Kidney capillary endothelial cell (primary cell): ENCODE measurements around the gene SP1.
"Not testable (repeated sequence)": the region's sequence is repeated elsewhere in the genome, so short reads cannot be mapped to it uniquely, and the experiment has no call there.

ENCODE experiments used
- DNase-seq: peaks from one replicate; pipeline ENCODE4 v3.0.0-alpha.2; 2018; ENCODE audit warnings: low spot score

The SP1 gene

DNA sequence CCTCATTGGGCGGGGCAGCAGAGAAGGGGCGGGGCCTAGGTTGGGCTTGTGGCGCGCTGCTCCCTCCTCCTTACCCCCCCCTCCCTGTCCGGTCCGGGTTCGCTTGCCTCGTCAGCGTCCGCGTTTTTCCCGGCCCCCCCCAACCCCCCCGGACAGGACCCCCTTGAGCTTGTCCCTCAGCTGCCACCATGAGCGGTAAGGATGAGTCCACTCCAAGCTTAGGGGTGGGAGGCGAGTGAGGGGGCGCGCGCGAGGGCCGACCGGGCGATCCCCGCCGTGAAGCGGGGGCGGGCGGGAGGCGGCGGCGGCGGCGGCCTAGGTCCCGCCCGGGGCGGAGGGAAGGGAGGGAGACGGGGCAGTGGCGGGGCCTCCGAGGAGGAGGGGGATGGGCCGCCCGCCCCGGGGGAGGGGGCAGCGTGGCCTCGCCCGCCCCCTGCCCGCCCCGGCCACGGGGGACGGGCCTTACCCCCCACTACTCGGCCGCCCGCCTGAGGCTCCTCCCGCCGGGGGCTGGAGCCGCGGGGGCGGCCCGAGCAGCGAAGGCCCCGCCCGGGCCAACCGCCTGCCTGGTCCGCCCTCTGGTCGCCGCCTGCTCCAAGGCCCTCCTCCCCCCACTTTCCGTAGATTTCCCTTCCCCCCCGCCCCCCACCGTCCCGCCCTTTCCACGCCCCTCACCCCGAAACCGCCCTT is at the start of gene SP1:
Gene SP1 (plus strand): TSS at position 73 of the 690 bp plus-strand sequence. CDS start 116 bp downstream, at position 189.
- peak; percentile 91 for DNase-seq

DNA sequence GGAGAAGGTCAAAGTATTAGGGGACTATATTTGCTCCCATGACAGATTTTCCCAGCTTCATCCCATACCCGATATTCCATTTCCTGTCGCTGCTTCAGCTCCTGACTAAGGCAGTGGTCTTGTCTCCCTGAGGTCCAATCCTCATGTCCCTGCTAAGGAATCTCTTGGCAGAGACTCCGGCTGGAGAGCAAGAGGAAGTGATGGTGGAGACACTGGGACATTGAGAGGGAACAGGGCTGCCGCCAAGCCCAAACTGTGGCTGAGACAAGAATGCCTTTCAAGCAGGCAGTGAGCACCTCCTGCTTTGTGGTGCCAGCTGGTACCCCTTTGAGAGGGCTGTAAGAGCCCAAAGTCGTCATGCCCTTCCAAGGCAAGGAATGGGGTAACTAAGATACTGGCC is 49.3 kb upstream of the SP1 start:
- DNase-seq, result no peak

DNA sequence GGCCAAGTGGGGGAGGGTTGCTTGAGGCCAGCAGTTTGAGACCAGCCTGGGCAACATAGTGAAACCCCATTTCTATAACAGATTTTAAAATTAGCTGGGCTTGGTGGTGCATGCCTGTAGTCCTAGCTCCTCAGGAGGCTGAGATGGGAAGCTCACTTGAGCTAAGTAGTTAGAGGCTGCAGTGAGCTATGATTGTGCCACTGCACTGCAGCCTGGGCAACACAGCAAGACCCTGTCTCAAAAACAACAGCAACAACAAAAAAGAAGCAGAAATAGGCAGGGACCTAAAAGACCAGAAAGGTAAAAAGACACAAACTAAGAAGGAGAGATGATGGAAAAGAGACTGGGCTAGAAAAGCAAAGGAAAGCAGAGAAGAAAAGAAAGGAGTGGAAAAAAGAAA is 47.6 kb upstream of the SP1 start:
- DNase-seq, result not testable (repeated sequence)

DNA sequence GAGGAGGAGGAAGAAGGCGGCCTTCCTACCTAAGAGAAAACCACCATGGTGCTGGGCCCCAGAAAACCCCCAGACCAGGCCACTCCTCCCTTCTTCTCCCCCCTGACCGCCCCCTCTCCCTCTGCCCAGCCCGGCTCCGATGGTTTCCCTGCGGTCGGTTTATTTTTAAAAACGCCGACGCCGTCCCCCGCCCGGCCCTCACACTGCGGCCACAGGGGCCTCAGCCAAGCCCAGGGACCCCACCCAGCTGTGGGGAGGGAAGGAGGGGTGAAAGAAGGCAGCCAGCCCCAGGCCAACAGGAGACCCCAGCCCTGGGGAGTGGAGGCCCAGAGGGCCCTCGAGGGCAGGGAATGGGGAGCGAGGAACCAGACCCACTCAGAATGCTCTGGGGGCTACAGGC is 47.2 kb upstream of the SP1 start:
- no peak for DNase-seq

DNA sequence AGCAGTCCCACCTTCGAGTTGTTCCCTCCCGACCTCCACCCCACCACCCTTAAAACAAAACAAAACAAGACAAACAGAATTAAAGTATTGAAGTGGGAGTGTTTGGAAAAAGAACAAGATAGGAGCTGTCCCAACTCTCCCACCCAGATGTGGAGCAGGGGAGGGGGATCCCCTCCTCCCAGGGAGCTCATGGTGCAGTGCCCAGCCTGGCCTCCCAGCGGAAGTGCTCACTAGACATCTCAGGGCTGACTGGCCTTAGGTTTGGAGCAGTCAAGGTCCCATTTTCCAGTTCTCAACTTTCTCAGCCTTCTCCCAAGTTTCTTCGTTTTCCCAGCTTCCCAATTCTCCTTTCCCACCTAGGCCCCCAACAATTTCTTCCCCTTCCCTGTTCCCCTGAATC is 46.7 kb upstream of the SP1 start:
- no peak for DNase-seq

DNA sequence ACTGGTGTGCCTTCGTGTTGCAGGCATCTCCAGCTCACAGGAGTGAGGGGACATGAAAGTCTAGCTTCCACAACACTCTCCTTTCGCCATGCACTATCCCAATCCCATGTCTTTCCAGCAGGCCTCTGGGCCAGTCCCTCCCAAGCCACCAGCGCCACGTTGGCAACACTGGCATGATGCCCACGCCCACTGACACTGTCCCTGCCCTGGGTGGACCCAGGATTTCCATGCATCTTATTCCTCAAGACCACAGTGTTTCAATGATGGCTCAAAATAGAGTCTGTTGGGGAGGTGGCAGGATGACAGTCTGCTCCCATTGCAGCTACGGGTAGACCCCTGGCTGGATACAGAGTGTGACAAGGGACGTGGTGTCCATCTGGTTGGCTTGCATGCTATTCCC is 46.1 kb upstream of the SP1 start:
- no peak for DNase-seq

DNA sequence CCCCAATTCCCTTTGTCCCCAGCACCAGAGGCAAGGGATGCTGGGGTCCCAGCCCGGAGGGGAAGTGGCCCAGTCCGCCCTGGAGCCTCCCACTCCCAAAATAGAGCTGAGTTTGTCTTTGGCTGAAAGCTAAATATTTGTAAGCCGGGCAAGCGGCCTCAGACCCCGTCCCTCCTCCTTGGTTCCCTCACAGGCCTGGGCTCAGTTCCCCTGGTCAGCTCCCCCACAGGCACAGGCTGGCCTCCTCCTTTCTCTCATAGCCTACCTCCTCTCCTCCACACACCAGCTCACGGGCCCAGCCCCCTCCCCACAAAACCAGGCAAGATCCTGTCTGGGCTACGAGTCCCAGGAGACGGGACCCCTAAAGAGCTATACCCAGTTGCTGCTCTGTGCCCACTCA is 45.2 kb upstream of the SP1 start:
- DNase-seq, result no peak

DNA sequence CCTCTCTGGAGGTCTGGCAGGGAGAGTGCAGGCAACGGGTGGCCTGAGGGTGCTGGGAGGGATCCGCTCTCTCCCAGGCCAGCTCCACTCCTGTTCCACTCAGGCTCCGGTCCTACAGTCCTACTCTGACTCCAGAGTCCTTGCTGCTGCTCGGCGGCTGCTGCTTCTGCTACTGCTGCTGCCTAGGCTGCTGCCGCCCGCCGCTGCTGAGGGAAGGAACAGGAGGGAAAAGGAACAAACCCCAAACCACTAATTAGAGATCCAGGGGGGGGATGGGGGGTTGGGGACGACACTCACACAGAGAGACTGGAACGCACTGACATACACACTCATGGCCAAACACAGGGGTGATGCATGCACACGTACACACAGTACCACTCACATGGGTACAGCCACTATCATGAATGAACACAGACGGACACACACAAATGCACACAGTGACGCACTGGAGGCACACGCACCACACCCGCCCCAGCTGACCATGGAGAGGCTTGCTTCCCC is 43.7 kb upstream of the SP1 start, which contains the start of gene SP7:
Gene SP7 (minus strand): TSS at position 174 of the 501 bp plus-strand sequence. CDS start 708 bp downstream, outside the sequence.
- DNase-seq, result no peak

DNA sequence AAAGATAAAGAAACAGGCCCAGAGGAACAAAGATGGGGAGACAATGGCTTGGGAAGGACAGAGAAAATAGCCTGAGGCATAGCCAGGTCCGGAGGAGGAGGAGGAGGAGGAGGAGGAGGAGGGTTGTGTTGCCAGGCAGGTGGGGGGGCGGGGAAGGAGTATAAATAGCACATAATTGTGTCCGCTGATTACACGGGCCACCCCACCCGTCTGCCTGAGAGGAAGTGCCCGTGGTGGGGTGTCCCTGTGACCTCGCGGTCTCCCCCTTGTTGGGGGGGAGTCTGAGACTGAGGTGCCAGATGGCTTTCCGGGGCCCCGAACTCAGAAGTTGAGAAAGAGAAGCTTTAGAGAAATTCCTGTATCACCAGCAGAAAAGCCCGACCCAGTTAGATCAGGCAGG is 42.0 kb upstream of the SP1 start:
- DNase-seq, result no peak

DNA sequence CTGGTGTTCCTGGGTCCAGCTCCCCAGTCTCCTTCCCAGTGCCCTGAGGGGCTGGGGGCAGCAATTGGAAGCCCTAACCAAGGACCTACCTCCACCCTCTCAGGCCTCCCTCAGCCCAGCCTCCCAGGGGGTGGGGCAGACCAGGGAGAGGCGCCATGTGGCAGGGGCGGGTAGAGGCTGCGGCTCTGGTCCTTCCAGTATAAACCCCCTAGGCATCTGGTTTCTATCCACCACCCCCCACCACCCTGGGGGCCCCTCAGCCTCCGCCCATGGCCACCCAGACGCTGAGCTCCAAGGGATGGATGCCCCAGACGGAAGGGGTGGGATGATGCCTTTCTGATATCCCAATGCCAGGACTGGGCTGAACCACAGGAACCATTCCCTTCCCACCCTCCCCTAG is 41.1 kb upstream of the SP1 start:
- DNase-seq, result no peak

DNA sequence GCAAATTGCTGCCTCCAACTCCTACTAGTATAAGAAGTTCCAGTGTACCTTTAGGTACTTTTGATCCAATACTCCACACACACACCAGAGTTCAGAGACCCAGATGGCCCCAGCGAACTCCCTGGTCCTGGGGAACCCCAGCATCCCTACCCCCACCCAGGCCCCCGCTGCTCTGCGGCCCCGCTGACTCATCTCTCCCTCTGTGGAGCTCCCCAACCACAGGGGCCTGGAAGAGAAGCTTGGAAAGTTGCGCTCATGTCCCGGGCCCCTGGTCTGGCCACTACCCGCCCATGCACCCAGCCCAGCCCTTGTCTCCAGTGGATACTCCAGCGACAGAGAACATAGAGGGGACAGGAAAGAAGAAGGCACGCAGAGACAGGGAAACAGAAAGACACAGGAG is 39.6 kb upstream of the SP1 start:
- no peak for DNase-seq

DNA sequence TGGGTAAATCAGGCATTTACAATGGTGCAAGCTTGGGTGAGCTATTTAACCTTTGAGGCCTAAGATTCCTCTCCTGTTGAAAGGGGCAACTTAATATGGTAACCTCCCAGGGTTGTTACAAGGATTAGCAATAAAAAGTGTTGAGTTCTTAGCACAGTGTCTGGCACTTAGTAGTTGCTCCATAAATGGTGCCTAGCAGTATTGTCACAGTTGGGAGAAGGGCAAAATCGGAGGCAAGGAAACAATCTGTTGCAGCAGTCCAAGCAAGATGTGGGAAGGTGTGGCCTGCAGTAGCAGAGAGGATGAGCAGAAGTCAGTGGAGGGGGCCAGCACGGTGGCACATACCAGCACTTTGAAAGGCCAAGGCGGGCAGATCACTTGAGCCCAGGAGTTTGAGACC is 36.5 kb upstream of the SP1 start:
- DNase-seq, result no peak

DNA sequence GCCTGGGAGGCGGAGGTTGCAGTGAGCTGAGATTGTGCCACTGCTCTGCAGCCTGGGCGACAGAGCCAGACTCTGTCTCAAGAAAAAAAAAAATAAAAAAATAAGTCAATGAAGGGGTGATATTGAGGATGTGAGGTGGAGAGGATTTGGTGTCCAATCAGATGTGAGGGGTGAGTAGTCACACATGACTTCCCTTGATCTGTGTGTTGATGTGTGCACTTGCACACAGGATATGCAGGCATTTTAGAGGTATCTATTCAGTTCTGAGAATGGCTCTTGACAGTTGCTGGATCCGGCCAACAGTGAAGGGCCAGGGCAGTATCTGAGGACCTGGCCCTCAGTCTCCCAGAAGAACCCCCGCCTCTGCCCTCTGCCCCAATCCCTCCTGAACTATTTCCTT is 36.0 kb upstream of the SP1 start:
- DNase-seq, result no peak

DNA sequence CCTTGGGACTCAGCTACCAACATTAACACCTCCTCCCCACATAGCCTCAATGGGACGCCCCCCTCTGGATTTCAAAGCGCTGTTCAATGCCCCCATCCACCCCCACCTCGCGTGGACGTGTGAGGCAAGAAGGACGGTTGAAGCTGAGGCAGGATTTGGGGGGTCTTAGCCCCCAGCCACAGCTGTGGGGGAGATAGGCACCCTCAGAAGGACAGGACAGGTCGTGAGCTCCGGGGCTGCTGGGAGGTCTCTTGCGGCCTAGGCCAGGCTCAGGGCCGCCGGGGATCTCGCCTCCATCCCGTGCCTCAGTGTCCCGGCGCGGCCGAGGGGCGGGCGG is 35.5 kb upstream of the SP1 start:
- DNase-seq, result no peak

DNA sequence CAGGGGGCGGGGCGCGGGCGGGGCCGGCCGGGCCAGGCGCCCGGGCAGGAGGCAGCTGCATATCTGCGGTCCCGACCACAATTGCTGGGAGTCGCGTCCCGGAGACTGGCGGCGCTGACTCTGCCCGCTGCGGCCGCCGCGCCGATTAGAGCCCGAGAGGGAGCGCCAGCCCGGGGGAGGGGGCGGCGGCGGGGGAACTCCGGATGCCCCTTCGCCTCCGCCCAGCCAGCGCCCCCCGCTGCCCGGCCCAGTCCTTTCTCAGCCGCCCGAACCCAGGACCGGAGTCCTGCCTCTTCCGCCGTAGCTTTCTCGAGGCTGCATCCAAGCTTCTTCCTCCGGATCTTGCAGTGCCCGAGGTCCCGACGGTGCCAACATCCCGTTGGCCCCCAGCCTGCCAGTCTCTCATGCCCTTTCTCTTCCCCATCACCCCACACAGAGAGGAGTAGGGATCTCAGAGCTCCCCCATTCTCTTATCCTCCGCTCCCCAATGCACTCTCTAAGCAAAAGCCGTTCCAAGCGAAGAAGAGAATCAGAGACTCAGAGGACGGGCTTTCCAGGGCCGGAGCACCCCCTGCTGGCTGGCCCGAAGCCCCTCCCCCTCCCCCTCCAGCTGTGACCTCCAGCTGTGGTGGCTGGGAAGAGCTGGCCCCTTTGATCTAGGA is 35.0 kb upstream of the SP1 start:
- peak; percentile 70 for DNase-seq

DNA sequence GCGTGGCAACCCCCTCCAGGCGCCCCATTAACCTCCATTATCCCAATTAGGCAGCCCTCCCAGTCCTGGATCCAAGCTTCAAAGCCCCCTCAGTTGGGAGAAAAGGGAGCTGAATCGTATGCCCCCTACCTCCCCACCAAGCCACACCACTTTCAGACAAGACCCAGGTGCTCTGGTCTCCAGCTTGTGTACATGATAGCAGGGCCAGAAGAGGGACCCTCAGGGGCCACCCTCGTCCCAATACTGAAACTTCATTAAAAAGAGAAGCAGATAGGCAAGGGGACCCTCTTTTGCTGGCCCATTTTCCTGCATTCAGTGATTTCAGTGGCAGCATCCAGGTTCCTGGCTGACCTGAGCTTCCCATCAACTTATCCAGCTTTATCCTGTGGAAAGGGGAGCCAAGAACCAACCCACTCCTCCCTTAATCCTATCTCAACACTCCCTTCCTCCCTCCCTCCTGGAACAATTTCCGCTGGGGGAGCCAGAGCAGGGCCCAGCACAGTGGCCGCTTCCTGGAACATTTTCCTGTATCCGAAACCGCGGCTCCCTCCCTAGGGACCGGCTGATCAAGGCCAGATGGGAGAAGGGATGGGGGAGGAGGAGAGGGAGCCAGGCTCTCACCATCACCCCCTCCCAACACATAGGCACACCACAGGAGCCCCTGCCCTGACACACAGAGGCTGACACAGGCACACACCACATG is 34.3 kb upstream of the SP1 start:
- DNase-seq, result no peak

DNA sequence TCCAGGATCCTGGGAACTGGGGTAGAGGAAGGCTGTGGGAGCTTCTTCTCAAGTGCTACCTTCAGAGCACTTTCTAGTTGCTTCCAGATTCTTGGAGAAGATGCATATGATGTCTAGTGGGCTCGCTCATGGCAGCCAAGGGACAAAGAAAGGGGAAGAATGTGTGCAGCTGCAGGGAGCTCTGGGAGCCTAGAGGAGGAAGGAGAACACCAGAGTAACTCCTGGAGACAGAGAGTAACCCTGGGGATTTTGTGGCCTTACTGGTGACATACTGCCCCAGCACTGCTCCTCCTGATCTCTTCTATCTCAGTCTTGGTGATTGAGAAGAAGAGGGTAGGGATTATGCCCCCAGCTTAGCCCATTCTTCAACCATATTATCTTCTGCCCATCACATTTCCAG is 33.5 kb upstream of the SP1 start:
- DNase-seq, result no peak

DNA sequence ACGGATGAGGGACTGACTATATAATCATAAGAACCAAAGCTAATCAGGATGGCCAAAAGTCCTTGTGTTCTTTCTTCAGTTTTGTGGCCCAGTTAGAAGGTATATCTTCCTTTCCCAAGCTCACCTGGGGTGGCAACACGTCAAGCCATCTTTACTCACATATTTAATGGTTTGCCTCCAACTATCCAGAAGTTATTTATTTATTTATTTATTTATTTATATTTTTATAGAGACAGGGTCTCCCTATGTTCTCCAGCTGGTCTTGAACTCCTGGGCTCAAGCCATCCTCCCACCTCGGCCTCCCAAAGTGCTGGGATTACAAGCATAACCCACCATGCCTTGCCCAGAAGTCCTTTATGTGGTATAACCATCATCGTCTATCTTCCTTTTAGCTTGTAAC is 32.1 kb upstream of the SP1 start:
- DNase-seq, result no peak

DNA sequence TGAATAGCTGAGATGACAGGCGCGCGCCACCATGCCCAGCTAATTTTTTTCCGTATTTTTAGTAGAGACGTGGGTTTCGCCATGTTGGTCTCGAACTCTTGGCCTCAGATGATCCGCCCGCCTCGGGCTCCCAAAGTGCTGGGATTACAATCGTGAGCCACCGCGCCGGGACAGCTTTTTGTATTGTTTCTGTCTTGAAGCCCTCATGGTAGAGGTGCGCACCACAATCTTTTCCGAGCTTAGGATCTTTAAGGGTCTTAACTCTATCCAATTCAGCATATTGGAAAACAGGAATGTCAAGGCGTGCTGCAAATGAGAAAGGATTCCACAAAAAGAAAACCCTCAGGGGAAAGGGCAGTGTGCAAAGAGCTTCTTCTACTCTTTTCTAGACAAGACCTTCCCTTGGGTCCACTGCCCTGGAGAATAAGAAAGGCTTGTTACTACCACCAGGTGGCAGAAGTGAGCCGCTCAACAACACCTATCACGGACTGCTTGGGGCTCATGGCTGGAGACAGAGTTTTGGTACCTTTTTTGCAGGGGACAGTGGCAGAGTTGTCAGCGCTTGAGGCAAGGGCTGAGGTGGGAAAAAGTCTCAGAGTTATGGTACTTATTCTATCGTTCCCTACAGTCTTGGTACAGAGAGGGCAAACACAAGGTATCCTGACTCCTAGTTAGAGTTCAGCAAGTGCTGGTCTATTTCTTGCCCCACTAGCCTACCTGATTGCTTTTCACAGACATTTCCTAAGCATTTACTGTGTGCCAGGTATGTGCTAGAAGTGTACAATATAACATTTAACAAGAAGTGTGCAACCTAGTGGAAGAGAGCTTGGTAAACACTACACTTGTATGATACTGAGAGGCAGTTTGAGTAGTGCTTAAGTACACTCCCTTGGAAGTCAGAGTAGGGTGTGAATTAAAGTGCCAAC is 27.4 kb upstream of the SP1 start:
- peak; percentile 89 for DNase-seq

DNA sequence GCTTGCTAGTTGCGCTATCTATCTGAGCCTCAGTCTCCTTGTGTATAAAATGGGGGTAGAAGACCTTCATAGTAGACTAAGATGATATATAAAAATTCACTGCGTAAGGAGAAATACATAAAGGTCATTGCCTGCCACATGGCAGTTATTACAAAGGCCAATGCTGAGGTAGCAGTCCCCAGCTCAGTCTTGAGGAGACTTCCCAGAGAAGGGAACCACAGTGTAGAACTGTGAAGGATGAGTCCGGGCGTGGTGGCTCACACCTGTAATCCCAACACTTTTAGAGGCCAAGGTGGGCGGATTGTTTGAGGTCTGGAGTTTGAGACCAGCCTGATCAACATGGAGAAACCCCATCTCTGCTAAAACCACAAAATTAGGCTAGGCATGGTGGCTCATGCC is 26.7 kb upstream of the SP1 start:
- no peak for DNase-seq

DNA sequence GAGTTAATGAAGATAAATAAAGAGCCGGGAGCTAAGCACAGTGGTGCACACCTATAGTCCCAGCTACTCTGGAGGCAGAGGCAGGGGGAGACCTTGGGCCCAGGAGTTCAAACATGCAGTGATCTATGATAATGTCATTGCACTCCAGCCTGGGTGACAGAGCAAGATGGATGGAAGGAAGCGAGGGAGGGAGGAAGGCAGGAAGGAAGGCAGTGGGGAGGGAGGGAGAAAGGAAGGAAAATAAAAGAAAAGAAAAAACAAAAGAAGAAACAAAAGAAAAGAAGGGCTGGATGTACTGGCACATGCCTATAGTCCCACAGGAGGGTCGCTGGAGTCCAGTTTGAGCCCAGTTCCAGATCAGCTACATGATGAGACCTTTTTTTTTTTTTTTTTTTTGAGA is 24.9 kb upstream of the SP1 start:
- no peak for DNase-seq

DNA sequence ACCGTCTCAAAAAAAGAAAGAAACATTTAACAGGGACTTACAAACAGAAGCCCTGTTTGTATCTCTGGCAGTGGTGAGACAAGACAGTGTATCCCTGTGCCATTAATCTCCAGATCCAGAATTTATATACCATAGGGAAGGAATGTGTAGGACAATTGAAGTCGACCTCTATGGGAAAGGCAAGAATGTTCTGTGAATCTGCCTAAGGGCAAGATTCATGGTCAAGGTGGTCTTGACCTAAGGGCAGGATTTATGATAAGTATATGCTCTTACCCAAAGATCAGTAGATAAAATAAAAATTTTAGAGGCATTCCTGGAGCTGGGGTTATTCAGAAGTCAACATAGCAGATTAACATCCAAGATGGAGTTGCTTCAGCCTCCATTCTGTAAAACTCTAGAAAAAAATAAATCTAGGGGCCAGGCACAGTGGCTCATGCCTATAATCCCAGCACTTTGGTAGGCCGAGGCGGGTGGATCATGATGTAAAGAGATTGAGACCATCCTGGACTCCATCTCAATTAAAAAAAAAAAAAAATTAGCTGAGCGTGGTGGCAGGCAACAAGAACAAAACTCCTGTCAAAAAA is 21.0 kb upstream of the SP1 start:
- DNase-seq, result no peak
